ENCODE results near the gene BBS12.

GRCh38 chr4:122772986-122773385 lies 40.5 kb downstream of the BBS12 start:
- TF ChIP-seq CTCF (conservative IDR thresholded peaks at IDR 0.05; ENCODE audit: low read depth in 2 of 2) (no peak), POLR2AphosphoS5 (IDR thresholded peaks at IDR 0.05; ENCODE audit: low read depth) (no peak), EZH2 (IDR thresholded peaks at IDR 0.05; ENCODE audit: low read depth, unreplicated experiment) (no peak), EZH2phosphoT487 (IDR thresholded peaks at IDR 0.05; ENCODE audit: unreplicated experiment) (no peak), CREB1 (CRISPR knock-in tag; IDR thresholded peaks at IDR 0.05; ENCODE audit: low read depth) (no peak), ZNF114 (CRISPR knock-in tag; IDR thresholded peaks at IDR 0.05) (no peak), JUNB (IDR thresholded peaks at IDR 0.05; ENCODE audit: unreplicated experiment) (no peak)
- TF ChIP-seq, protein P1, sequence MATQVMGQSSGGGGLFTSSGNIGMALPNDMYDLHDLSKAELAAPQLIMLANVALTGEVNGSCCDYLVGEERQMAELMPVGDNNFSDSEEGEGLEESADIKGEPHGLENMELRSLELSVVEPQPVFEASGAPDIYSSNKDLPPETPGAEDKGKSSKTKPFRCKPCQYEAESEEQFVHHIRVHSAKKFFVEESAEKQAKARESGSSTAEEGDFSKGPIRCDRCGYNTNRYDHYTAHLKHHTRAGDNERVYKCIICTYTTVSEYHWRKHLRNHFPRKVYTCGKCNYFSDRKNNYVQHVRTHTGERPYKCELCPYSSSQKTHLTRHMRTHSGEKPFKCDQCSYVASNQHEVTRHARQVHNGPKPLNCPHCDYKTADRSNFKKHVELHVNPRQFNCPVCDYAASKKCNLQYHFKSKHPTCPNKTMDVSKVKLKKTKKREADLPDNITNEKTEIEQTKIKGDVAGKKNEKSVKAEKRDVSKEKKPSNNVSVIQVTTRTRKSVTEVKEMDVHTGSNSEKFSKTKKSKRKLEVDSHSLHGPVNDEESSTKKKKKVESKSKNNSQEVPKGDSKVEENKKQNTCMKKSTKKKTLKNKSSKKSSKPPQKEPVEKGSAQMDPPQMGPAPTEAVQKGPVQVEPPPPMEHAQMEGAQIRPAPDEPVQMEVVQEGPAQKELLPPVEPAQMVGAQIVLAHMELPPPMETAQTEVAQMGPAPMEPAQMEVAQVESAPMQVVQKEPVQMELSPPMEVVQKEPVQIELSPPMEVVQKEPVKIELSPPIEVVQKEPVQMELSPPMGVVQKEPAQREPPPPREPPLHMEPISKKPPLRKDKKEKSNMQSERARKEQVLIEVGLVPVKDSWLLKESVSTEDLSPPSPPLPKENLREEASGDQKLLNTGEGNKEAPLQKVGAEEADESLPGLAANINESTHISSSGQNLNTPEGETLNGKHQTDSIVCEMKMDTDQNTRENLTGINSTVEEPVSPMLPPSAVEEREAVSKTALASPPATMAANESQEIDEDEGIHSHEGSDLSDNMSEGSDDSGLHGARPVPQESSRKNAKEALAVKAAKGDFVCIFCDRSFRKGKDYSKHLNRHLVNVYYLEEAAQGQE (IDR thresholded peaks at IDR 0.05; ENCODE audit: unreplicated experiment): no peak
- TF ChIP-seq, protein P2, sequence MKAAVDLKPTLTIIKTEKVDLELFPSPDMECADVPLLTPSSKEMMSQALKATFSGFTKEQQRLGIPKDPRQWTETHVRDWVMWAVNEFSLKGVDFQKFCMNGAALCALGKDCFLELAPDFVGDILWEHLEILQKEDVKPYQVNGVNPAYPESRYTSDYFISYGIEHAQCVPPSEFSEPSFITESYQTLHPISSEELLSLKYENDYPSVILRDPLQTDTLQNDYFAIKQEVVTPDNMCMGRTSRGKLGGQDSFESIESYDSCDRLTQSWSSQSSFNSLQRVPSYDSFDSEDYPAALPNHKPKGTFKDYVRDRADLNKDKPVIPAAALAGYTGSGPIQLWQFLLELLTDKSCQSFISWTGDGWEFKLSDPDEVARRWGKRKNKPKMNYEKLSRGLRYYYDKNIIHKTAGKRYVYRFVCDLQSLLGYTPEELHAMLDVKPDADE (IDR thresholded peaks at IDR 0.05): no peak
